Neural progenitor cell (in vitro differentiated cells): Measurements from ENCODE around the gene PAPLN. TPM values are rescaled to one million over a fixed set of nuclear protein-coding genes. Genes with fewer than 3 reads are reported as not detected.
A peak's percentile ranks its signal among the peaks of the same experiment; 100 is the strongest.

ENCODE experiments used
- DNase-seq: peaks from one replicate; pipeline ENCODE4 v3.0.0-alpha.2; 2016; ENCODE audit warnings: low spot score
- H2AFZ ChIP-seq: fragments of 200-600 bp; sonication (generic); replicated peaks from 2 replicates; pipeline ENCODE4 v1.6.1; 2016; ENCODE audit warnings: antibody characterized with exemption
- H3F3A ChIP-seq: fragments of 200-600 bp; sonication (generic); 2 replicates; pipeline ENCODE4 v1.6.1; 2016; ENCODE audit warnings: antibody characterized with exemption, low read depth
- H3K27ac ChIP-seq: fragments of 200-600 bp; sonication (generic); 2 replicates; pipeline ENCODE4 v1.5.1; 2016; ENCODE audit warnings: mild to moderate bottlenecking
- H3K27me3 ChIP-seq: fragments of 200-600 bp; sonication (generic); 2 replicates; pipeline ENCODE4 v1.6.1; 2016; ENCODE audit warnings: mild to moderate bottlenecking, moderate library complexity
- H3K36me3 ChIP-seq: fragments of 200-600 bp; sonication (generic); 2 replicates; pipeline ENCODE4 v1.5.1; 2016
- H3K4me1 ChIP-seq: fragments of 200-600 bp; sonication (generic); 2 replicates; pipeline ENCODE4 v1.6.1; 2016; ENCODE audit warnings: mixed run types
- H3K4me2 ChIP-seq: fragments of 200-600 bp; sonication (generic); 2 replicates; pipeline ENCODE4 v1.6.1; 2016
- H3K4me3 ChIP-seq: fragments of 200-600 bp; sonication (generic); 2 replicates; pipeline ENCODE4 v1.5.1; 2016
- H3K79me2 ChIP-seq: fragments of 200-600 bp; sonication (generic); 2 replicates; pipeline ENCODE4 v1.6.1; 2016; ENCODE audit warnings: low read depth
- H3K9ac ChIP-seq: fragments of 200-600 bp; sonication (generic); 2 replicates; pipeline ENCODE4 v1.6.1; 2016
- H3K9me3 ChIP-seq: fragments of 200-600 bp; sonication (generic); 2 replicates; pipeline ENCODE4 v1.5.1; 2016; ENCODE audit warnings: low read depth
- H4K20me1 ChIP-seq: fragments of 200-600 bp; sonication (generic); 2 replicates; pipeline ENCODE4 v1.6.1; 2016; ENCODE audit warnings: low read depth
- H3K27ac Mint-ChIP-seq: 3 replicates; pipeline ENCODE4 v1.8.0; 2021; ENCODE audit warnings: mixed read lengths
- H3K27me3 Mint-ChIP-seq: 2 replicates; pipeline ENCODE4 v1.8.0; 2022; ENCODE audit warnings: low read depth, mild to moderate bottlenecking, inconsistent platforms, moderate library complexity, mixed read lengths; ENCODE audit not compliant: insufficient read depth
- H3K36me3 Mint-ChIP-seq: 3 replicates; pipeline ENCODE4 v1.8.0; 2021; ENCODE audit warnings: mixed read lengths
- H3K4me1 Mint-ChIP-seq: 3 replicates; pipeline ENCODE4 v1.8.0; 2021; ENCODE audit warnings: mixed read lengths
- H3K4me3 Mint-ChIP-seq: 3 replicates; pipeline ENCODE4 v1.8.0; 2021; ENCODE audit warnings: mild to moderate bottlenecking, moderate library complexity, mixed read lengths
- H3K9me3 Mint-ChIP-seq: 3 replicates; pipeline ENCODE4 v1.8.0; 2020; ENCODE audit warnings: mixed read lengths
- CTCF ChIP-seq: fragments of 200-600 bp; sonication (generic); IDR thresholded peaks from 2 replicates; pipeline ENCODE4 v1.5.1; 2017; ENCODE audit warnings: antibody characterized with exemption, mild to moderate bottlenecking
- EZH2 ChIP-seq: fragments of 200-600 bp; sonication (generic); IDR thresholded peaks from 2 replicates; pipeline ENCODE4 v1.6.1; 2017; ENCODE audit warnings: antibody characterized with exemption, mild to moderate bottlenecking, moderate library complexity
- EZH2phosphoT487 ChIP-seq: fragments of 200-600 bp; sonication (generic); IDR thresholded peaks from 2 replicates; pipeline ENCODE4 v1.6.1; 2017; ENCODE audit warnings: antibody characterized with exemption
- total RNA-seq: library from RNA; depleted of rRNA; stranded (reverse); fragments of >200 nt; gene quantifications from 2 replicates; pipeline ENCODE4 v1.2.3, GENCODE V29; 2015; ENCODE audit warnings: low replicate concordance

The PAPLN gene
- total RNA-seq, 1 donor from 2014 or later, result 17.3 TPM

- Histone ChIP-seq H3K36me3 (no peaks in the 10 kb centered on the region), H3K4me1 (no peaks in the 10 kb centered on the region), H3K79me2 (no peaks in the 10 kb centered on the region), H3K27me3 (peaks cover 5% of the 10 kb centered on the region), H3K4me3 (no peak overlapping the region), H3K9me3 (no peaks in the 10 kb centered on the region), H3K9ac (no peak overlapping the region), H3F3A (no peaks in the 10 kb centered on the region), H2AFZ (no peak overlapping the region), H4K20me1 (no peaks in the 10 kb centered on the region), H3K27ac (no peak overlapping the region), H3K4me2 (no peak overlapping the region)
- TF ChIP-seq EZH2 (no peak), EZH2phosphoT487 (no peak), CTCF (no peak)
- peak overlapping the region; percentile 57 for H3K27ac Mint-ChIP-seq
- no peaks in the 10 kb centered on the region for H3K9me3 Mint-ChIP-seq
- H3K36me3 Mint-ChIP-seq, result peaks cover 2% of the 10 kb centered on the region
- peaks cover 2% of the 10 kb centered on the region for H3K27me3 Mint-ChIP-seq
- no peak for DNase-seq
- H3K4me1 Mint-ChIP-seq, result peaks cover 3% of the 10 kb centered on the region
- H3K4me3 Mint-ChIP-seq, result no peak overlapping the region
Observed at GRCh38 chr14:73264080-73264884, 27.0 kb downstream of the PAPLN start.

- Histone ChIP-seq H3K4me2 (no peak overlapping the region), H3K36me3 (no peaks in the 10 kb centered on the region), H3K9me3 (no peaks in the 10 kb centered on the region), H3K79me2 (no peaks in the 10 kb centered on the region), H4K20me1 (no peaks in the 10 kb centered on the region), H3F3A (no peaks in the 10 kb centered on the region), H3K9ac (no peak overlapping the region), H3K27me3 (peaks cover 13% of the 10 kb centered on the region), H2AFZ (no peak overlapping the region), H3K27ac (no peak overlapping the region), H3K4me3 (no peak overlapping the region), H3K4me1 (no peaks in the 10 kb centered on the region)
- TF ChIP-seq EZH2 (no peak), EZH2phosphoT487 (no peak), CTCF (no peak)
- Mint-ChIP-seq H3K36me3 (peaks cover 2% of the 10 kb centered on the region), H3K4me3 (no peak overlapping the region), H3K4me1 (peaks cover 3% of the 10 kb centered on the region), H3K9me3 (no peaks in the 10 kb centered on the region), H3K27me3 (peaks cover 2% of the 10 kb centered on the region), H3K27ac (peak overlapping the region; percentile 57)
- no peak for DNase-seq
Observed at GRCh38 chr14:73264885-73265720, 27.8 kb downstream of the PAPLN start.

- Histone ChIP-seq H3K36me3 (no peaks in the 10 kb centered on the region), H3F3A (no peaks in the 10 kb centered on the region), H3K4me1 (no peaks in the 10 kb centered on the region), H3K4me2 (no peak overlapping the region), H3K79me2 (no peaks in the 10 kb centered on the region), H3K9ac (no peak overlapping the region), H3K27ac (no peak overlapping the region), H3K9me3 (no peaks in the 10 kb centered on the region), H4K20me1 (no peaks in the 10 kb centered on the region), H3K27me3 (peaks cover 19% of the 10 kb centered on the region), H2AFZ (no peak overlapping the region), H3K4me3 (no peak overlapping the region)
- Mint-ChIP-seq H3K9me3 (no peaks in the 10 kb centered on the region), H3K27ac (no peak overlapping the region), H3K4me3 (no peak overlapping the region), H3K36me3 (peaks cover 4% of the 10 kb centered on the region), H3K27me3 (peaks cover 6% of the 10 kb centered on the region), H3K4me1 (peaks cover 5% of the 10 kb centered on the region)
- no peak for TF ChIP-seq EZH2
- no peak for TF ChIP-seq EZH2phosphoT487
- no peak for TF ChIP-seq CTCF
- DNase-seq, result no peak
Observed at GRCh38 chr14:73265721-73266046, 28.4 kb downstream of the PAPLN start.
